ENCODE measurements around the gene ARID1B.

The ARID1B gene

DNA sequence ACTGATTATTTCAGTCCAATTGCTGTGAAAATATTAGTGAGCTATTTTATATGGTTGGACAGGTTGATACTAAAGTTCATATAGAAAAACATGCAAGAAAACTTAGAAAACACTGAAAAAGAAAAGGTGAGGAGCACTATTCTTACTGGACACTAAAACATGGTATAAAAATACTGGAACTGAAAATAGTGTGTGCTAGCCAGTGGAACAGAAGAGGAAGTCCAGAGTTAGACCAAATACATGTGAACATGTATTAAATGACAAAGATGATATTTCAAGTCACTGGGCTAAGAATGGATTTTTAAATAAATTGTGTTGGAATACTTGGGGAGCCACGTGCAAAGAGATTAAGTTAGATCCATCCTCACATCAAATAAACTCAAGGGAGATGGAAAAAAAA is 327.6 kb downstream of the ARID1B start (continued):
- TF ChIP-seq ZNF416 (tag by site-specific recombination; IDR thresholded peaks at IDR 0.05): no peak
- TF ChIP-seq ZFHX2 (tag by site-specific recombination; conservative IDR thresholded peaks at IDR 0.05): no peak
- TF ChIP-seq, protein P1, sequence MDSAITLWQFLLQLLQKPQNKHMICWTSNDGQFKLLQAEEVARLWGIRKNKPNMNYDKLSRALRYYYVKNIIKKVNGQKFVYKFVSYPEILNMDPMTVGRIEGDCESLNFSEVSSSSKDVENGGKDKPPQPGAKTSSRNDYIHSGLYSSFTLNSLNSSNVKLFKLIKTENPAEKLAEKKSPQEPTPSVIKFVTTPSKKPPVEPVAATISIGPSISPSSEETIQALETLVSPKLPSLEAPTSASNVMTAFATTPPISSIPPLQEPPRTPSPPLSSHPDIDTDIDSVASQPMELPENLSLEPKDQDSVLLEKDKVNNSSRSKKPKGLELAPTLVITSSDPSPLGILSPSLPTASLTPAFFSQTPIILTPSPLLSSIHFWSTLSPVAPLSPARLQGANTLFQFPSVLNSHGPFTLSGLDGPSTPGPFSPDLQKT (IDR thresholded peaks at IDR 0.05; ENCODE audit: borderline replicate concordance, low read depth, low read length): no peak
- no peak for TF ChIP-seq ZNF768 (tag by site-specific recombination; IDR thresholded peaks at IDR 0.05)
- no peak for TF ChIP-seq ZNF501 (tag by site-specific recombination; IDR thresholded peaks at IDR 0.05)
- TF ChIP-seq ZNF274 (IDR thresholded peaks at IDR 0.05; ENCODE audit: low read length): no peak
- no peak for TF ChIP-seq ZNF274 (tag by site-specific recombination; IDR thresholded peaks at IDR 0.05; ENCODE audit: borderline replicate concordance)
- TF ChIP-seq, protein P2, sequence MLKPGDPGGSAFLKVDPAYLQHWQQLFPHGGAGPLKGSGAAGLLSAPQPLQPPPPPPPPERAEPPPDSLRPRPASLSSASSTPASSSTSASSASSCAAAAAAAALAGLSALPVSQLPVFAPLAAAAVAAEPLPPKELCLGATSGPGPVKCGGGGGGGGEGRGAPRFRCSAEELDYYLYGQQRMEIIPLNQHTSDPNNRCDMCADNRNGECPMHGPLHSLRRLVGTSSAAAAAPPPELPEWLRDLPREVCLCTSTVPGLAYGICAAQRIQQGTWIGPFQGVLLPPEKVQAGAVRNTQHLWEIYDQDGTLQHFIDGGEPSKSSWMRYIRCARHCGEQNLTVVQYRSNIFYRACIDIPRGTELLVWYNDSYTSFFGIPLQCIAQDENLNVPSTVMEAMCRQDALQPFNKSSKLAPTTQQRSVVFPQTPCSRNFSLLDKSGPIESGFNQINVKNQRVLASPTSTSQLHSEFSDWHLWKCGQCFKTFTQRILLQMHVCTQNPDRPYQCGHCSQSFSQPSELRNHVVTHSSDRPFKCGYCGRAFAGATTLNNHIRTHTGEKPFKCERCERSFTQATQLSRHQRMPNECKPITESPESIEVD (tag by site-specific recombination; IDR thresholded peaks at IDR 0.05): no peak

DNA sequence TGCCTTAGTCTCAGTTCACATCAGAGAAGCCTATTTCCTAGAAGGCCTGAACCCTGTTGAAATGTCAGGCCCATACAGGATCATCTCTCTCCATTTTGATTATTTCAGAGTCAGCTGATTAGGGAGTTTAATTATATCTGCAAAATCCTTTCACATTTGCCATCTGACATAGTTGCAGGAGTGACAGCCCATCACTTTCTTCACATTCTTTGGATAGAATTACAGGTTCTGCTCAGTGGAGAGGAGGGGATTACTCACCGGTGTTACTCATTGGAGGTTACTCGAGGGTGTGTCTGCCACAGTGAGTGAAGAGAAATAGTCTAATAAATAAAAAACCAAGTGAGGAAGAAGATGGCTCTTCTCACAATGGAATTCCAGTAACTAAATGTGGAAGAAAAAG is 329.3 kb downstream of the ARID1B start:
- ChIA-PET CTCF (no interaction called here), POLR2A (no interaction called here)
- H3K4me3 ChIP-seq (ENCODE audit: low read depth, low read length): no peak overlapping the region
- no peaks in the 10 kb centered on the region for H3K9me3 ChIP-seq (ENCODE audit: control insufficient read depth, insufficient read depth, low read depth, low read length)
- H3K4me1 ChIP-seq (ENCODE audit: control insufficient read depth, insufficient read depth, low read length): peaks cover 12% of the 10 kb centered on the region
- H3K27ac ChIP-seq (ENCODE audit: extremely low read depth, low read depth, low read length): no peak overlapping the region
- H3K36me3 ChIP-seq (ENCODE audit: control insufficient read depth in 2 of 2, insufficient read depth in 1 of 2, low read length in 2 of 2): peaks cover 0 to 3% of the 10 kb centered on the region in 2 experiments; a peak in 1 of 3 replicates
- TF ChIP-seq ZNF514 (tag by site-specific recombination; IDR thresholded peaks at IDR 0.05) (no peak), ZNF747 (tag by site-specific recombination; IDR thresholded peaks at IDR 0.05) (no peak), ZBTB17 (tag by site-specific recombination; IDR thresholded peaks at IDR 0.05) (peak; percentile 58), SP2 (tag by site-specific recombination; IDR thresholded peaks at IDR 0.05) (peak; percentile 27), ZNF324 (tag by site-specific recombination; IDR thresholded peaks at IDR 0.05) (no peak), ZNF660 (tag by site-specific recombination; IDR thresholded peaks at IDR 0.05) (no peak), SETDB1 (IDR thresholded peaks at IDR 0.05; ENCODE audit: insufficient read length, low read length) (peak; percentile 9), WT1 (tag by site-specific recombination; IDR thresholded peaks at IDR 0.05) (peak; percentile 58), GFI1B (tag by site-specific recombination; IDR thresholded peaks at IDR 0.05) (no peak), ZNF544 (tag by site-specific recombination; IDR thresholded peaks at IDR 0.05) (no peak), ZNF248 (tag by site-specific recombination; IDR thresholded peaks at IDR 0.05) (no peak), ZSCAN30 (tag by site-specific recombination; IDR thresholded peaks at IDR 0.05) (no peak), GLIS2 (tag by site-specific recombination; IDR thresholded peaks at IDR 0.05) (no peak), ZNF354C (tag by site-specific recombination; IDR thresholded peaks at IDR 0.05; ENCODE audit: borderline replicate concordance, low read depth) (no peak), ZNF140 (tag by site-specific recombination; IDR thresholded peaks at IDR 0.05) (no peak), ZNF274 (IDR thresholded peaks at IDR 0.05; ENCODE audit: low read length) (no peak), ZNF274 (tag by site-specific recombination; IDR thresholded peaks at IDR 0.05; ENCODE audit: borderline replicate concordance) (no peak), OSR2 (tag by site-specific recombination; IDR thresholded peaks at IDR 0.05) (no peak), KLF9 (tag by site-specific recombination; IDR thresholded peaks at IDR 0.05; ENCODE audit: low read depth) (peak; percentile 29; the same call in 1 of the 2 replicates), ZNF266 (tag by site-specific recombination; IDR thresholded peaks at IDR 0.05; ENCODE audit: low read depth) (no peak), ZNF133 (tag by site-specific recombination; IDR thresholded peaks at IDR 0.05) (no peak)
- TF ChIP-seq, protein P3, sequence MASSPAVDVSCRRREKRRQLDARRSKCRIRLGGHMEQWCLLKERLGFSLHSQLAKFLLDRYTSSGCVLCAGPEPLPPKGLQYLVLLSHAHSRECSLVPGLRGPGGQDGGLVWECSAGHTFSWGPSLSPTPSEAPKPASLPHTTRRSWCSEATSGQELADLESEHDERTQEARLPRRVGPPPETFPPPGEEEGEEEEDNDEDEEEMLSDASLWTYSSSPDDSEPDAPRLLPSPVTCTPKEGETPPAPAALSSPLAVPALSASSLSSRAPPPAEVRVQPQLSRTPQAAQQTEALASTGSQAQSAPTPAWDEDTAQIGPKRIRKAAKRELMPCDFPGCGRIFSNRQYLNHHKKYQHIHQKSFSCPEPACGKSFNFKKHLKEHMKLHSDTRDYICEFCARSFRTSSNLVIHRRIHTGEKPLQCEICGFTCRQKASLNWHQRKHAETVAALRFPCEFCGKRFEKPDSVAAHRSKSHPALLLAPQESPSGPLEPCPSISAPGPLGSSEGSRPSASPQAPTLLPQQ (tag by site-specific recombination; IDR thresholded peaks at IDR 0.05): no peak
- TF ChIP-seq, protein P4, sequence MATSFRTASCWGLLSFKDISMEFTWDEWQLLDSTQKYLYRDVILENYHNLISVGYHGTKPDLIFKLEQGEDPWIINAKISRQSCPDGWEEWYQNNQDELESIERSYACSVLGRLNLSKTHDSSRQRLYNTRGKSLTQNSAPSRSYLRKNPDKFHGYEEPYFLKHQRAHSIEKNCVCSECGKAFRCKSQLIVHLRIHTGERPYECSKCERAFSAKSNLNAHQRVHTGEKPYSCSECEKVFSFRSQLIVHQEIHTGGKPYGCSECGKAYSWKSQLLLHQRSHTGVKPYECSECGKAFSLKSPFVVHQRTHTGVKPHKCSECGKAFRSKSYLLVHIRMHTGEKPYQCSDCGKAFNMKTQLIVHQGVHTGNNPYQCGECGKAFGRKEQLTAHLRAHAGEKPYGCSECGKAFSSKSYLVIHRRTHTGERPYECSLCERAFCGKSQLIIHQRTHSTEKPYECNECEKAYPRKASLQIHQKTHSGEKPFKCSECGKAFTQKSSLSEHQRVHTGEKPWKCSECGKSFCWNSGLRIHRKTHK (tag by site-specific recombination; IDR thresholded peaks at IDR 0.05): no peak
- TF ChIP-seq, protein P5, sequence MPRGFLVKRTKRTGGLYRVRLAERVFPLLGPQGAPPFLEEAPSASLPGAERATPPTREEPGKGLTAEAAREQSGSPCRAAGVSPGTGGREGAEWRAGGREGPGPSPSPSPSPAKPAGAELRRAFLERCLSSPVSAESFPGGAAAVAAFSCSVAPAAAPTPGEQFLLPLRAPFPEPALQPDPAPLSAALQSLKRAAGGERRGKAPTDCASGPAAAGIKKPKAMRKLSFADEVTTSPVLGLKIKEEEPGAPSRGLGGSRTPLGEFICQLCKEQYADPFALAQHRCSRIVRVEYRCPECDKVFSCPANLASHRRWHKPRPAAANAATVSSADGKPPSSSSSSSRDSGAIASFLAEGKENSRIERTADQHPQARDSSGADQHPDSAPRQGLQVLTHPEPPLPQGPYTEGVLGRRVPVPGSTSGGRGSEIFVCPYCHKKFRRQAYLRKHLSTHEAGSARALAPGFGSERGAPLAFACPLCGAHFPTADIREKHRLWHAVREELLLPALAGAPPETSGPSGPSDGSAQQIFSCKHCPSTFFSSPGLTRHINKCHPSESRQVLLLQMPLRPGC (tag by site-specific recombination; IDR thresholded peaks at IDR 0.05): peak; percentile 53; the same call in 1 of the 2 replicates
- TF ChIP-seq, protein P1 (IDR thresholded peaks at IDR 0.05; ENCODE audit: borderline replicate concordance, low read depth, low read length): no peak

Data from HEK293 (cell line).